K562 (cell line): ENCODE results near the gene VMP1. TPM values are rescaled to one million over a fixed set of nuclear protein-coding genes. Genes with fewer than 3 reads are reported as not detected.

Experiments
- ATAC-seq: fragments of 200-7000 bp; cut with Tn5 transposase; 3 replicates; pipeline ENCODE4 v1.9.1; 2020; ENCODE audit warnings: moderate library complexity
- BruUV-seq: library from RNA; stranded (reverse); fragments of 400-500 nt; replicated peaks from 2 replicates; lab custom pipeline; 2021; lab: Mats Ljungman, UMichigan
- CTCF ChIA-PET: fragments of 300-600 bp; formaldehyde crosslinking; extraction: SDS; loops from one replicate; lab custom pipeline; 2021; ENCODE audit warnings: low intra/inter-chr PET ratio; lab: Yijun Ruan, JAX
- POLR2A ChIA-PET: fragments of 300-600, 350-650 bp; sonication (Branson Sonifier 250); formaldehyde crosslinking; extraction: SDS; loops from one replicate; lab custom pipeline; 2021; ENCODE audit warnings: antibody characterized with exemption, inconsistent platforms; lab: Yijun Ruan, JAX
- DNase-seq, 4 experiments: peaks; one replicate each; pipeline versions ENCODE4 v3.0.0 to v3.0.0-alpha.2; 2011 to 2018; ENCODE audit warnings: low spot score in 3 of 4, mixed read lengths in 3 of 4; ENCODE audit errors: extremely low read depth in 1 of 4
- FAIRE-seq: peaks from 2 replicates; lab custom pipeline; 2011; peaks lifted over from hg19 to GRCh38; lab: Jason Lieb, UNC
- H2AFZ ChIP-seq: 2 replicates; pipeline ENCODE4 v1.6.0; 2011; ENCODE audit warnings: low read depth, low read length, control low read depth, inconsistent platforms
- H3K27ac ChIP-seq: fragments of 200-600 bp; 3 replicates; pipeline ENCODE4 v1.8.0; 2011; ENCODE audit warnings: low read depth, mild to moderate bottlenecking, control low read depth, inconsistent platforms, low read length, moderate library complexity, mixed read lengths; ENCODE audit errors: extremely low read depth
- H3K27me3 ChIP-seq, 2 experiments: fragments of 300-600 bp in 1 of 2; 2 replicates in 1 of 2; 3 replicates in 1 of 2; pipeline versions ENCODE4 v1.6.0 to v1.8.0; 2011; ENCODE audit warnings: inconsistent platforms in 2 of 2, low read length in 2 of 2, mild to moderate bottlenecking in 1 of 2, mixed read lengths in 1 of 2, moderate library complexity in 1 of 2; ENCODE audit not compliant: control insufficient read depth in 2 of 2, insufficient read depth in 2 of 2
- H3K36me3 ChIP-seq: fragments of 300-600 bp; 3 replicates; pipeline ENCODE4 v1.8.0; 2011; ENCODE audit warnings: mild to moderate bottlenecking, low read length, inconsistent platforms; ENCODE audit not compliant: control insufficient read depth, insufficient read depth
- H3K4me1 ChIP-seq, 2 experiments: fragments of 200-600 bp in 1 of 2; replicated peaks in 1 of 2; 2 replicates in 1 of 2; 3 replicates in 1 of 2; pipeline versions ENCODE4 v1.5.1 to v1.8.0; 2011; ENCODE audit warnings: inconsistent platforms in 2 of 2, low read length in 2 of 2, mild to moderate bottlenecking in 1 of 2, mixed read lengths in 1 of 2, moderate library complexity in 1 of 2; ENCODE audit not compliant: control insufficient read depth in 2 of 2, insufficient read depth in 2 of 2
- H3K4me2 ChIP-seq: 2 replicates; pipeline ENCODE4 v1.6.1; 2011; ENCODE audit warnings: low read length, control low read depth, inconsistent platforms, mixed read lengths; ENCODE audit not compliant: insufficient read depth
- H3K4me3 ChIP-seq: fragments of 200-600 bp; sonication (generic), shearing (Covaris generic); 2 replicates; pipeline ENCODE4 v1.5.1; 2016; ENCODE audit warnings: control low read depth, inconsistent platforms
- H3K79me2 ChIP-seq: fragments of 200-600 bp; 3 replicates; pipeline ENCODE4 v1.8.0; 2011; ENCODE audit warnings: low read length, inconsistent platforms; ENCODE audit not compliant: control insufficient read depth, insufficient read depth
- H3K9ac ChIP-seq, 2 experiments: 2 replicates each; pipeline versions ENCODE4 v1.6.0 to v1.6.1; 2011; ENCODE audit warnings: low read depth in 2 of 2, low read length in 2 of 2, control low read depth in 1 of 2, inconsistent platforms in 1 of 2, mild to moderate bottlenecking in 1 of 2, mixed read lengths in 1 of 2; ENCODE audit not compliant: insufficient read depth in 1 of 2
- H3K9me1 ChIP-seq: one replicate; pipeline ENCODE4 v1.6.0; 2011; ENCODE audit warnings: inconsistent platforms, mild to moderate bottlenecking, low read length, moderate library complexity; ENCODE audit not compliant: control insufficient read depth, insufficient read depth
- H3K9me3 ChIP-seq: replicated peaks from 2 replicates; pipeline ENCODE4 v1.5.1; 2011; ENCODE audit warnings: low read depth, low read length, inconsistent platforms; ENCODE audit not compliant: control insufficient read depth, insufficient read depth
- H4K20me1 ChIP-seq: replicated peaks from 2 replicates; pipeline ENCODE4 v1.6.1; 2011; ENCODE audit warnings: low read length, inconsistent platforms, mixed read lengths; ENCODE audit not compliant: control insufficient read depth, insufficient read depth
- ZNF584 ChIP-seq: fragments of 200-800 bp; sonication (Bioruptor generic); IDR thresholded peaks from 2 replicates; pipeline ENCODE4 v1.6.1; 2016; ENCODE audit warnings: low read depth, mild to moderate bottlenecking, missing genetic modification characterization, missing compliant biosample characterization
- WGBS: fragments of 100-300 bp; shearing (Covaris generic); methylation state at CpG from one replicate; pipeline ENCODE4 v1.1.6; 2016; ENCODE audit warnings: low coverage, mixed read lengths; ENCODE audit not compliant: insufficient coverage; ENCODE audit errors: missing lambda C conversion rate; 5-methylcytosine and 5-hydroxymethylcytosine counted together
- in situ Hi-C: fragments of 300-500 bp; cut with MboI; formaldehyde crosslinking; loops from 4 replicates; pipeline ENCODE4 v1.15.0; 2018; ENCODE audit warnings: inconsistent platforms, mixed read lengths
- intact Hi-C: fragments of 100-400 bp; cut with micrococcal nuclease; formaldehyde crosslinking; loops from 2 replicates; pipeline ENCODE4 v1.14.2; 2022
- polyA plus RNA-seq, 8 experiments: library from polyadenylated mRNA; depleted of rRNA in 4 of 8; stranded (reverse) in 5 of 8; unstranded in 3 of 8; fragments of >200 nt; fragmentation: Nextera tagmentation in 2 of 8; fragmentation: Illumina TruSeq in 1 of 8; extraction: Ambion mirVana in 2 of 8; extraction: Trizol in 1 of 8; gene quantifications; 2 replicates each; pipeline versions ENCODE4 v1.2.1 to v1.2.3, GENCODE V29; 2011 to 2014; ENCODE audit warnings: inconsistent platforms in 1 of 8, missing spikeins in 1 of 8
- total RNA-seq, 7 experiments: library from RNA; depleted of rRNA in 6 of 7; stranded (reverse); fragments of >200 nt in 6 of 7; fragmentation: Illumina TruSeq in 2 of 7; extraction: Trizol in 2 of 7; gene quantifications; 2 replicates each; pipeline versions ENCODE4 v1.2.1 to v1.2.3, GENCODE V29; 2011 to 2021; ENCODE audit warnings: low replicate concordance in 1 of 7
- TF ChIP-seq, protein P1 (sequence below), 2 experiments: fragments of 450-650 bp in 1 of 2; sonication (generic) in 1 of 2; formaldehyde crosslinking in 1 of 2; IDR thresholded peaks; 2 replicates each; pipeline versions ENCODE4 v1.7.1 to v1.9.0; 2016 to 2022; ENCODE audit warnings: inconsistent platforms in 1 of 2, mild to moderate bottlenecking in 1 of 2, missing genetic modification reagents in 1 of 2

VMP1 gene
- total and polyA plus RNA-seq, 9 of the 15 experiments (the other 6 are each of a cell fraction or from before 2014, with no cell fraction given), result 123 to 304 (median 151) TPM

DNA sequence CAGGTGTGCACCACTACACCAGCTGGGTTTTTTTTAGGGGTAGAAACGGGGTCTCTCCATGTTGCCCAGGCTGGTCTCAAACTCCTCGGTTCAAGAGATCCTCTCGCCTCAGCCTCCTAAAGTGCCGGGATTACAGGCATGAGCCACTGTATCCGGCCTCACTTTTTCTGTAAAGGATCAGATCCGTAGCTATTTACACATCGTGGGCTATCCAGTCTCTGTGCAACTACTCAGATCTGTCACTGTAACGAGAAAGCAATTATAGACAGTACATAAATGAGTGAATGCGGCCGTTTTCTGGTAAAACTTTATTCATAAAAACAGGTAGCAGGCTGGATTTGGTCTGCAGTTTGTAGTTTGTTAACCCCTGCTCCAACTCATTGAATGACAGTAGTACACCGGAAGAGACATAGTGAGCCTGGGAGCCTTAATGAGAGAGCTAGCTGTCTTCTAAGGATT is 44.5 kb downstream of the VMP1 start:
- H3K9me1 ChIP-seq, result no peaks in the 10 kb centered on the region
- no peak for DNase-seq
- H3K9me3 ChIP-seq, result no peaks in the 10 kb centered on the region
- no peaks in the 10 kb centered on the region for H4K20me1 ChIP-seq
- in situ Hi-C loops, result no loop called here
- no peak overlapping the region for H3K9ac ChIP-seq
- POLR2A ChIA-PET, result interaction anchor here (1.1 to 5.4 kb wide), 4 partner anchors 49 to 132 kb away, joined by 3 to 87 read pairs (median 9); no protein-coding TSS in a partner anchor
- no peak overlapping the region for H2AFZ ChIP-seq
- WGBS, result 85% methylated on average over 11 of the region's 11 CpGs
- intact Hi-C loops, result loop anchor here (2.0 kb wide), 1 partner anchor 33 kb away; no protein-coding TSS in a partner anchor
- TF ChIP-seq, protein P1, sequence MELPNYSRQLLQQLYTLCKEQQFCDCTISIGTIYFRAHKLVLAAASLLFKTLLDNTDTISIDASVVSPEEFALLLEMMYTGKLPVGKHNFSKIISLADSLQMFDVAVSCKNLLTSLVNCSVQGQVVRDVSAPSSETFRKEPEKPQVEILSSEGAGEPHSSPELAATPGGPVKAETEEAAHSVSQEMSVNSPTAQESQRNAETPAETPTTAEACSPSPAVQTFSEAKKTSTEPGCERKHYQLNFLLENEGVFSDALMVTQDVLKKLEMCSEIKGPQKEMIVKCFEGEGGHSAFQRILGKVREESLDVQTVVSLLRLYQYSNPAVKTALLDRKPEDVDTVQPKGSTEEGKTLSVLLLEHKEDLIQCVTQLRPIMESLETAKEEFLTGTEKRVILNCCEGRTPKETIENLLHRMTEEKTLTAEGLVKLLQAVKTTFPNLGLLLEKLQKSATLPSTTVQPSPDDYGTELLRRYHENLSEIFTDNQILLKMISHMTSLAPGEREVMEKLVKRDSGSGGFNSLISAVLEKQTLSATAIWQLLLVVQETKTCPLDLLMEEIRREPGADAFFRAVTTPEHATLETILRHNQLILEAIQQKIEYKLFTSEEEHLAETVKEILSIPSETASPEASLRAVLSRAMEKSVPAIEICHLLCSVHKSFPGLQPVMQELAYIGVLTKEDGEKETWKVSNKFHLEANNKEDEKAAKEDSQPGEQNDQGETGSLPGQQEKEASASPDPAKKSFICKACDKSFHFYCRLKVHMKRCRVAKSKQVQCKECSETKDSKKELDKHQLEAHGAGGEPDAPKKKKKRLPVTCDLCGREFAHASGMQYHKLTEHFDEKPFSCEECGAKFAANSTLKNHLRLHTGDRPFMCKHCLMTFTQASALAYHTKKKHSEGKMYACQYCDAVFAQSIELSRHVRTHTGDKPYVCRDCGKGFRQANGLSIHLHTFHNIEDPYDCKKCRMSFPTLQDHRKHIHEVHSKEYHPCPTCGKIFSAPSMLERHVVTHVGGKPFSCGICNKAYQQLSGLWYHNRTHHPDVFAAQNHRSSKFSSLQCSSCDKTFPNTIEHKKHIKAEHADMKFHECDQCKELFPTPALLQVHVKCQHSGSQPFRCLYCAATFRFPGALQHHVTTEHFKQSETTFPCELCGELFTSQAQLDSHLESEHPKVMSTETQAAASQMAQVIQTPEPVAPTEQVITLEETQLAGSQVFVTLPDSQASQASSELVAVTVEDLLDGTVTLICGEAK (IDR thresholded peaks at IDR 0.05), result peak; percentile 73
- TF ChIP-seq, protein P1 (CRISPR knock-in tag; IDR thresholded peaks at IDR 0.05), result no peak
- no peak for TF ChIP-seq ZNF584 (CRISPR knock-in tag)
- TF ChIP-seq, all 486 proteins: peak for 1
- Histone ChIP-seq H3K4me2 (no peak overlapping the region), H3K79me2 (no peaks in the 10 kb centered on the region; the same call in 2 of the 3 replicates), H3K36me3 (peaks cover 18% of the 10 kb centered on the region), H3K27me3 (no peaks in the 10 kb centered on the region), H3K4me1 (peaks cover 0 to 5% of the 10 kb centered on the region in 2 experiments; a peak in 2 of 5 replicates), H3K4me3 (no peak overlapping the region), H3K27ac (no peak overlapping the region)
- ATAC-seq, result no peak
- CTCF ChIA-PET, result interaction anchor here (3.5 kb wide), 1 partner anchor 108 kb away, joined by 54 read pairs; no protein-coding TSS in a partner anchor
- no TSS peak for BruUV-seq
- no peak for FAIRE-seq
